OCI-M1 (cell line): Measurements from ENCODE around the gene GPR160.

Source experiments
- DNase-seq: peaks from one replicate; lab custom pipeline; 2025; lab: John Stamatoyannopoulos, UW

The GPR160 gene

DNA sequence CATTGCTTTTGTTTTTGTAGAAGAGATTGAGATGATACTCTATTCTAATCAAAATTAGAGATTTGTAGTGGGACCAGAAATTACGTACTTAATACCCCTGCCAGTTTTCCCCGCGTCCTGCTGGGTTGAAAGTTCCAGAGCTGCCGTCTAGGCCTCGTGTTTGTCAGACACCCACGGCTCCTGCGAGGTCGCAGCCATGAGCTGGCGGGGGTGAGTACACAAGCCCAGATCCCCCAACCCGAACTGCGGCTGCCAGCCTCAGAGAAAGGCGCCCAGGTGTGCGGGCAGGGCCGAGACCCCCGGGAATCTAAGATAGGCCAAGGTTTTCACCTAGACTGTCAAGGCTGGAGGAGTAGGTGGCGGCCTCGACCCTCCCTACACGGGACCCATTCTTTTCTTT is 26.3 kb downstream of the GPR160 start:
- no peak for DNase-seq

DNA sequence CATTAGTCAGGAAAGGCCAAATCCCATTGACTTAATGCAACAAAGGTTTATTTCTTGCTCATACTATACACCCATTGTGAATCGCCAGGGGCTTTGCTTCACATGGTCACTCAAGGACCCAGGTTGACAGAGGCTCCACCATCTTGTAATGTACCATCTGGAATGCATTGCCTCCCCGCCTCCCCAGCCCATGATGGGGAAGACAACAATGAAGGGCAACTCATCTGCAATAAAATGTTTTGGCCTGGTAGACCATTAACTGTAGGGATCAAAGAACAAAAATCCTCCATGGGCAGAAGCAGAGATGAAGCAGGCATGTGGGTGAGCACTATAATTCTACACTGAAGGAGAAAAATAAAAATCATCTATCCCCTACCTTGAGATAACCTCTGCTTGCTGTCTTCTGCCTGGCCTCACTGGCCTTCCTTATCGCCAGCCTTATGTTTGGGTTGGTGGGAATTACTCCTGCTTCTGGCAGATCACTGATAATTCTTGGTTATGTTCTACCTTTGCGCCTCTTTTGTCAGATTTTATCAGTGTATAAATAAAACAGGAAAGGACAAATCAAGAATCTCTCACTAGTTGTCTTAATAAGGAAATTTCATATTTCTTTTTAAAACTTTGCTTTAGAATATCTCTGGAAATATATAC is 37.8 kb downstream of the GPR160 start:
- no peak for DNase-seq

- DNase-seq = no peak
Measured at GRCh38 chr3:170076715-170077238, 39.0 kb downstream of the GPR160 start.

DNA sequence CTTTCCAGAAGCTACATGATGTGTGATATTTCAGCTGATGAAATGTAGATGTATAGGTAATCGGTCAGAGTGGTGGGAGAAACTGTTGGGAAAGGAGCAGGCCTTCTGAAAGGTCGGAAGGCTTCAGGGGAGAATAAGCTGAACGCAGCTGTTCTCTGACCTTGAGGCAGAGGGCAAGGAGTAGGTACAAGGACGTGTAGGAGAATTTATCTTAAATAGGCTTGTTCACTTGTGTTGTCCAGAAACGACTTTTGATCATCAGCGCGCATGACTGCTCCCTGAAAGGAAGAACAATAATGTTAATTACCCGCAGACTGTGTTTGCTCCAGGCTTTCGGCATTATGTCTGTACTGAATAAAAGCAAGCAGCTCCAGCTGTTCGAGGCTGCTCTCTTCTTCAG is 39.6 kb downstream of the GPR160 start:
- DNase-seq = no peak

DNA sequence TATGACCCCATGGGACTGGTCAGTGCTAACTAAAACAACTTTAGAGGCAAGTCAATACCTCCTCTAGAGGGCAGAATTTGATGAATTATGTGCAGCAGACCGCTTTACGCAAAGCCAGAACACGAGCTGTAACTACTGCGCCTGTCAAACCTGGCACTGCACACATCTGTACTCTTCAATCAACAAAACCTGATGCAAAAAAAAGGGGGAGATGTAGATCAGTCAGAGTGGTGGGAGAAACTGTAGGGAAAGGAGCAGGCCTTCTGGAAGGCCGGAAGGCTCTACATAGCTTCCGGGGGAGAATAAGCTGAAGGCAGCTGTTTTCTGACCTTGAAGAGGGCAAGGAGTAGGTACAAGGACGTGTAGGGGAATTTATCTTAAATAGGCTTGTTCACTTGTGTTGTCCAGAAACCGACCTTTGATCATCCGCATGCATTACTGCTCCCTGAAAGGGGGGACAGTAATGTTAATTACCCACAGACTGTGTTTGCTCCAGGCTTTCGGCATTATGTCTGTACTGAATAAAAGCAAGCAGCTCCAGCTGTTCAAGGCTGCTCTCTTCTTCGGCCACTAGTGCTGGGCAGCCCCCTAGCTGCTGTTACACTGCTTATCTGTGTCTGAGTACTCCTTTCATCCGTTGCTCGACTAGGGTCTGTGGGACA is 41.0 kb downstream of the GPR160 start:
- DNase-seq = peak; percentile 19

GRCh38 chr3:170079536-170080165 is 41.9 kb downstream of the GPR160 start:
- DNase-seq = no peak

DNA sequence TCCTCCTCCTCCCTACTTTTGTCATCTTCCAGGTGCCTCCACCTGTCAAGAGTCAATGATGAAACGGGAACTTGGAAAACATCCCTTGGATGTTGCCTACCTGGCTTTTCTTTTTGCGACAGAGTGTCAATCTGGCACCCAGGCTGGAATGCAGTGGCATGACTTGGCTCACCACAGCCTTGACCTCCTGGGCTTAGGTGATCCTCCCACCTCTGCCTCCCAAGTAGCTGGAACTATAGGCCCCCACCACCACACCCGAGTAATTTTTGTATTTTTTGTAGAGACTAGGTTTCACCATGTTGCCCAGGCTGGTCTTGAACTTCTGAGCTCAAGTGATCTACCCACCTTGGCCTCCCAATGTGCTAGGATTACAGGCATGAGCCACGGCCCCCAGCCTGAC is 42.8 kb downstream of the GPR160 start:
- DNase-seq = no peak

DNA sequence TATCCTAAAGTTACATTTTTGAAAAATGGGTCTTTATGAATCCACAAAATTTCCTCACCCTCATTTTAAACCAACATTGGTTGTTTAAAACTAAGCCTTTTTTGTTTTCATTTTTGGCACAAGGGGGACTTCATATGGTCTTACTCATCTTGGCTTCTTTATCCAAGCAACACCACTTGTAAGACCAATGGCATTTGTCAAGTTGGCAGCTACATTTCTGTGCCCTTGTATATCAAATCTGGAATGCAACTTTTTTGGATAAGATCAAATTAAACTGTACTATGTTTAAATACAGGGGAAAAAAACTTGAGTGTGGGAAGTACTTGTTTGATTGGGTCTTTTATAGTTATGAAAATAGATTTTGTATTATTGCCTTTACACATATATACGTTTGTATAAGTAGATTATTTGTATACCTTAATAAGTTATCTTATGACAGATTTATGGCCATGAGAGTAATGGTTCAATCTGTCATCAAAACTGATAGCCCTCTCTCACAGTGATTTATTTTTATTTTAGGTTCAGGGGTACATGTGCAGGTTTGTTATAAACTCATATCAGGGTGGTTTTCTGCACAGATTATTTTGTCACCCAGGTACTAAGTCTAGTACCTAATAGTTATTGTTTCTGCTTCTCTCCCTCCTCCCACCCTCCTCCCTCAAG is 43.4 kb downstream of the GPR160 start:
- no peak for DNase-seq

DNA sequence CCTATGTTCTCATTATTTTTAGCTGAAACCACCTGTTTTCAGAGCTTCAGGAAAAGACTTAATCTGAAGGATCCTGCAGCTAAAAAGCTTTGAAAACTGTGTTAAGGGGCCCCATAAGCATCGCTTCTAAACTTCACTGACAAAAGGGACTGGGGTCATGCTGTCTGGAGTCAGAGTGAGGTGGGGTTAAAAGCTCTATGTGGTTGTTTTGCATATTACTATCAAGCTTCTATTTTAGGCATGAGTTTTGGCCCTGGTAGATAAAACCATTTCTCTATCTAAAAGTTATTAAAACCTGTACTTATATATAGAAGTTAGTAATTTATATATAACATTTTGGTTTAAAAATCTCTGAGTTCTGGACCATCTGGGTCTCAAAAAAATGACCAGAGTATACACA is 45.5 kb downstream of the GPR160 start:
- DNase-seq = no peak

DNA sequence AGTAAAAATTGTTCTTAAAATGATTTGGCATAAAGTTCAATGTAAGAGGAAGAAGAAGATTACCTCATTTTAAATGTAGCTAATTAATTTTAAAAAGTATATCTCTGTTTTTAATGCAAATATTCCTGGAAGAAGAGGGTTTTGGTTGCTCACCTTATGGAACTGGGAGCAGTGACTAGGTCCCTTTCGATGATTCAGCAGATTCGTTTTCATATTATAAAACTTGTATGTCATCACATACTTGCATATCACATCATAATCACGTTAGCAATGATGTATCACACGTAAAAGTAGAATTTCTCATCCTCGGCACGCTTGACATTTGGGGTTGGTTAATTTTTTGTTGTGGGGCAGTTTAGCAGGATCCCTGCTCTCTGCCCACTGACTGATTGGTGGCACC is 47.6 kb downstream of the GPR160 start:
- DNase-seq = no peak

DNA sequence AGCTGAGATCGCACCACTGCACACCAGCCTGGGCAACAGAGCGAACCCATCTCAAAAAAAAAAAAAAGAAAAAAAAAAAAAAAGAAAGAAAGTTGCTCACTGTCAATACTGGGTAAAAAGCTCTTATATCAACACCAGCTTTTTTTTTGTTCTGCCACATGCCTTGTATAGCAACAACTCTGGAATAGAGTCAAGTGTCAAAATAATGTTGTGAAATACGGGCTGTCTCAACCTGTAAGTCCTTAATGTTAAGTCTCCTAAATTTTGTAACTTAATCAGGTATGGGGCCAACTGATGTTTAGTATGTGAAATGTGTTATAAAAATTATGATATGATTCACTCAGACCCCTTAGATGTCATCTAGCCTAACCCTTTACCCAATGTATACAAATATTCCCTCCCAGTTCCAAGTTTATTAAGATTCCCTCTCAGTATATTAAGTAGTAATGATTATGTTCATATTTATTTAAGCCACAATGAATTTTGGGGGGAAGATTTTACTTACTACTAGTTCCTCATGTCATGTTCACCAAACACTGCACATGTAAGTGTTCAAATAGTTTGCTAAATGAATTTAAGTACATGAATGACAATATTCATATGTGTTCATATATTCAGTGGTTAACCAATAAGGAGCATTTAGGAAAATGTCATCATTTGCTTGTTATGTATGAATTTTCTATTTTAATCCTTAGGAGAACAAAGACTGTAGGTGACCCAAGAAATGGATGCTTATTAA is 52.2 kb downstream of the GPR160 start:
- no peak for DNase-seq

DNA sequence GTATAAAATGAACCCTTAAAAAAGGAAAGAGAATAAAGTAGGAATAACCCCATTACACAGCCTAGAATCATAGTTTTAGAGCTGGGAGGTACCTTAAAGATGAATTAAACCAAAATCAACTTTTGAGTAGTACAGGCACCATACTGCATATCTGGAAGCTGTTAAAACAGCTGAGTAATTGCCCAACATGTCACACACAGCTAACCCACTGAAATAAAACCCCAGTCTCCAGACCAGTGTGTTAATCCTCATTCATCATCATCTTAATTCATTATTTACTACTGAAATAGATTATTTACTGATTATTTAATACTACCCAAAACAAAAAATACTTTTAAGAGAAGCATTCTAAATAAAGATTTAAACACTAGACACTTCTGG is 52.8 kb downstream of the GPR160 start:
- DNase-seq = no peak

- no peak for DNase-seq
Measured at GRCh38 chr3:170092907-170093306, 55.1 kb downstream of the GPR160 start.

GRCh38 chr3:170095771-170096170 is 58.0 kb downstream of the GPR160 start:
- DNase-seq = no peak

DNA sequence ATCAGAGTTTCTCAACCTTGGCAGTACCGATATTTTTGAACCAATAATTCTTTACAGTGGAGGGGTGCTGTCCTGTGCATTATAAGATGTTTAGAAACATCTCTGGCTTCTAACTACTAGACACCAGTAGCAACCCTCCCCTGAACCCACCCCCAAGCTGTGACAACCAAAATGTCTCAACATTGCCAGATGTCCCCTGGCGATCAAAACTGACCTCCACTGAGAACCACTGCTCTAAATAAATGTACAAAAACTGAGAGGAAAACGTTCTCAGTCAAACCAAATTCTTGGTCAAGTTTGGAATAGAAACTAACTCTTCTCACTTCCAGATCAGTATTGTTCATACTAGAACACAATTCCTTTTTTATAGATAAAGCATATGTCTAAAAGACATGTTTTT is 58.5 kb downstream of the GPR160 start:
- no peak for DNase-seq

- DNase-seq = no peak
Measured at GRCh38 chr3:170098753-170099152, 61.0 kb downstream of the GPR160 start.

- DNase-seq = no peak
Measured at GRCh38 chr3:170100944-170101343, 63.1 kb downstream of the GPR160 start.

DNA sequence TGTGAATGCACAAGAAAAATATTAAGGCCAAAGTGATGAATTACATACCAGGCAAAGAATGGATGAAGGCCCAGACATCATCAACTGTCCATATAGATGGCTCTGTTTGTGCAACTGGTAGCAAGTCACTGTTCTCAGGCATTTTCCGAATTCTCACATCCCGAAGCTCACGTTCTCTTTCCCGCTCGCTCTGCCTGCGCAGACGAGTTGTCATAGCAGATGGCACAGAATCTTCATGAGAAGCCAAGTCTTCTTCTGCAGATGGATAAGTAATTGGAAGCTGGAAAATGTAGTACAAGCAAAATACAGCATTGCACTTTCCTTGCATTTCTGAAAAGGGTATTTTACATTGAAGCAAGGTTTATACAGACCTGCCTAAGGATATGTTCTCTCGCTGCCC is 64.6 kb downstream of the GPR160 start:
- DNase-seq = no peak

DNA sequence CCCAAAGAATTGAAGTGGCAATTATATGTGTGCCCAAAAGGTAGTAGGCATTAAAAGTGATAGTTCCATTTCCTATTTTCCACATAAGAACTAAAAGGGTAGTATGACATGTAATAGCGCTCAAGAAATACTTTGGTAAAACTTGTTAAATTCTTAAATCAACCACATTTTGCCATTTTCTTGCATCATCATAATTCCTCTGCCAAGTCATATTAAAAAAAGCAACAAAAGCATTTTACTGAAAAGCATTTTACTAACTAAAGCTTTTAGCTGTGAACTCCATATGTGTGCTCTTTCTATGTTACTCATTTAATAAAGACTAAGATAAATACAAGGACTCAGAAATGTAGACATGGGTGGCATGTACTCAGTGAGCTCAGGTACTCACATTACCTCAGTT is 70.1 kb downstream of the GPR160 start:
- DNase-seq = no peak

DNA sequence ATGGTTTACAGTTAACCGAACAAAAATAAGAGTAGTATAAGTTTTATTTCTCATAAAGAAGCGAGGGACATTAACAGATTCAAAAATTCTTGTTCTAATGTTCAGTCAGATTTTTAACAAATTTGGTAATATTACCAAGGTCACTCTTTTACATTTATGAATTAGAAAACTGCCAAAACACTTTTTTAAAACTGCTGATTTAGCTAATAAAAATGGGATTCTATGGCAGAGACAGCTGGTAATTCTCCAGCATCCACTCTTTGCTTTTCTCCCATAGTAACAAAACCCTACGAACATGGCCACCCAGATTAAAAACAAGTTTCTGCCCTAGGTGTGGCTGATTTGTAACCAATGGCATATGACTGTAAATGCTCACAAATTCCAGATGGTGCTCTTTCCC is 71.2 kb downstream of the GPR160 start:
- DNase-seq = no peak

- no peak for DNase-seq
Measured at GRCh38 chr3:170109579-170110293, 71.9 kb downstream of the GPR160 start.
